T-helper 2 cell treated with Interferon-gamma antibody and Interleukin-4, amounts not matched to agents 5 μg/mL and 100 μg/mL, for 36 hours (primary cell): ENCODE measurements around the gene INPP4B.
A peak's percentile ranks its signal among the peaks of the same experiment; 100 is the strongest.

Source experiments
- DNase-seq: peaks from one replicate; pipeline ENCODE4 v3.0.0; 2021; ENCODE audit warnings: low spot score
- H3K27ac Mint-ChIP-seq: one replicate; pipeline ENCODE4 v1.8.0; 2021; ENCODE audit warnings: mild to moderate bottlenecking, mixed read lengths
- H3K27me3 Mint-ChIP-seq: one replicate; pipeline ENCODE4 v1.8.0; 2021; ENCODE audit warnings: low read depth, mixed read lengths
- H3K36me3 Mint-ChIP-seq: one replicate; pipeline ENCODE4 v1.8.0; 2021; ENCODE audit warnings: low read depth, mixed read lengths
- H3K4me1 Mint-ChIP-seq: one replicate; pipeline ENCODE4 v1.8.0; 2021; ENCODE audit warnings: low read depth, mixed read lengths
- H3K4me3 Mint-ChIP-seq: one replicate; pipeline ENCODE4 v1.8.0; 2022; ENCODE audit warnings: mild to moderate bottlenecking, moderate library complexity, mixed read lengths
- H3K9me3 Mint-ChIP-seq: one replicate; pipeline ENCODE4 v1.8.0; 2021; ENCODE audit warnings: mixed read lengths

INPP4B gene

DNA sequence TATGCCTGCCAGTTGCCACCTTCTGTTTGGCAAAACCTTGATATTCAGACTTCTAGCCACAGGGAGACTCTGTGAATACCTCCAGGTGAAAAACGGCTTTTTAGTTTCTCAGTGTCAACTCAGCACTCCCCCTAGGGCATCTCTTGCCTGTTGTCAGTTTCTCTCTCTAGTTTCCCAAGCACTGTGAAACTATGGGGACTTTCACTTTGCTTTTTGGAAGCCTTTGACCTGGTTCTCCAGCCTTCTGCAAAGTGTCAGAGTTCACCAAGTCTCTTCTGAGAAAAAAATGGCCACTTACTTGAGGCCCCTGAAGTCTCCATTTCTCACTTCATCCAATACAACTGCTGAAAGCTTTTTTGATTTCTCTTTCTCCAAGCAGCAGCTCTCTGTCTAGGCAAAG, 521.5 kb downstream of the INPP4B start:
- peak overlapping the region; percentile 15 for H3K27ac Mint-ChIP-seq
- peaks cover 47% of the 10 kb centered on the region for H3K4me1 Mint-ChIP-seq
- H3K9me3 Mint-ChIP-seq = no peaks in the 10 kb centered on the region
- peaks cover 51% of the 10 kb centered on the region for H3K36me3 Mint-ChIP-seq
- no peak overlapping the region for H3K4me3 Mint-ChIP-seq
- no peaks in the 10 kb centered on the region for H3K27me3 Mint-ChIP-seq
- DNase-seq = no peak

DNA sequence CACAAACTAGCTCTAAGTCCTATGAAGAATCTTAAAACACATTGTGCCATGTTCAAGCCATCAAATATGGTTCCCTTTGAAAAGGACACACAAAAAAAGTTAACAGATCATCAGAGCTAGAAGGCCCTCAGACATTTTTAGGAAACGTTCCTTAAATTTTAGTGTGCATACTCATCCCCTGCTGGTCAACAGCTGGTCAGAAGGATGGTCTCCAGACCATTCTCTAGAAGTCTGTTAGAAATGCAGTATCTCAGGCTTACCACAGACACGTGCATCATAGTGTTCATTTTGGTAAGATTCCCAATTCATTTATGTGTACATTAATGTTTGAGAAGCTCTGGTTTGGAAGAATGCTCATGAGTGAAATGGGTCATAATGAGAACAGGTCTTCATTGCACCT, 523.1 kb downstream of the INPP4B start:
- Mint-ChIP-seq H3K9me3 (no peaks in the 10 kb centered on the region), H3K27ac (no peak overlapping the region), H3K36me3 (peaks cover 53% of the 10 kb centered on the region), H3K27me3 (no peaks in the 10 kb centered on the region), H3K4me1 (peaks cover 46% of the 10 kb centered on the region), H3K4me3 (no peak overlapping the region)
- no peak for DNase-seq

DNA sequence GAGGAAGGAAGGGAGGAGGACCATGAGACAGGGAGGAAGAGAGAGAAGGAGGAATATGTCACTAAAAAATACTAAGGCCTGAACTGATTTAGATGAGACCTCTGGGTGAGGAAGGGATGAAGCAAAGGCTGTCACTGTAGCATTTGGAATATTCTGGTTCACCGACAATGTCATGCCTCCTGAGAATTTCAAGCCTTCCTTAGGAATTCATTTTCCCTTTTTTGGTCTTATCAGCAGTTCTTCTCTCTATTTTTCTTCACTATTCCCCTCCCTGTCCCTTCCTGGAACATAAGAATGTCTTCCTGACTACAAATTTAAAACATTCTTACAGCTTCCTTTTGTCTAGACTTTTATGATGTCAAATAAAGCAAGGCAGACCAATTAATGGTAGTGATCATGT, 527.8 kb downstream of the INPP4B start:
- Mint-ChIP-seq H3K27ac (peak overlapping the region; percentile 4), H3K4me1 (peaks cover 54% of the 10 kb centered on the region), H3K36me3 (peaks cover 60% of the 10 kb centered on the region), H3K9me3 (no peaks in the 10 kb centered on the region), H3K4me3 (no peak overlapping the region), H3K27me3 (no peaks in the 10 kb centered on the region)
- no peak for DNase-seq

DNA sequence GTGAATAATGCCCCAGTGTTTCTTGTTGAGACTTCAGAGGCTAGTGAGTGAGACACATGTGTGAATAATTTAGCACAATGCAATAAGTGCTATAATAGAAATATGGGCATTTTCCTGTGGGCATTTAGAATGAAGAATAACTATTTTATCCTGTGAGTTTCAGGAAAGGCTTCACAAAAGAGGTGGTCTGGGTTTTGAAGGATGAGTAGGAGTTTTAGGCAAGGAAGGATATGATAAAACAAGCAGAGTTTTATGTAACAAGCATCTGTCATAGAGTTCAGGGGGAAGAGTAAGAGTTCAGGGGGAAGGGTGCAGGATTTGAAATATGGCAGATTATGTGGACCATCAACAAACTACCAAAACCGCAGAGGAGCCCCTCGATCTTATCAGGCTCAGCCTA, 529.2 kb downstream of the INPP4B start:
- H3K36me3 Mint-ChIP-seq = peaks cover 64% of the 10 kb centered on the region
- H3K4me3 Mint-ChIP-seq = no peak overlapping the region
- no peaks in the 10 kb centered on the region for H3K9me3 Mint-ChIP-seq
- no peak for DNase-seq
- H3K27me3 Mint-ChIP-seq = no peaks in the 10 kb centered on the region
- H3K27ac Mint-ChIP-seq = no peak overlapping the region
- peaks cover 58% of the 10 kb centered on the region for H3K4me1 Mint-ChIP-seq

DNA sequence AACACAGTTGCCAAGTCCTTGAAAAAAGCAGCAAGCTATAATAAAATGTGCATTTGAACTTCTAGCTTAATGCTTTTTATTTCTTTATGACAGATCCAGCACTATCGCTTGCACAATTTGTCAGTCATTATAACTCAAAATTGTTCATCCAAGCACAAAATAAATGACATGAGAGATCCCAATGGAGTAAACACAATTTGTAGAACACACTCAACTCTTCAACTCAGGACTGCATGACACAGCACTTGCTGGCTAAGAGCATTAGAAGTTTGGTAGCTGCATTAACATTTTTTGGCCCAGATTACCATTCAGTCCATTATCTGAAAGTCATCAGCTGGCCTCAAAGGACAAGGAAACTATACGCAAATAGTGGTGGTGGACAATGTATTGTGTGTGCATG, 530.1 kb downstream of the INPP4B start:
- DNase-seq = no peak
- Mint-ChIP-seq H3K9me3 (no peaks in the 10 kb centered on the region), H3K36me3 (peaks cover 64% of the 10 kb centered on the region), H3K27ac (no peak overlapping the region), H3K4me1 (peaks cover 58% of the 10 kb centered on the region), H3K27me3 (no peaks in the 10 kb centered on the region), H3K4me3 (no peak overlapping the region)

GRCh38 chr4:142314686-142315085, 531.4 kb downstream of the INPP4B start:
- peaks cover 49% of the 10 kb centered on the region for H3K4me1 Mint-ChIP-seq
- peak overlapping the region; percentile 24 for H3K4me3 Mint-ChIP-seq
- H3K27ac Mint-ChIP-seq = no peak overlapping the region
- H3K9me3 Mint-ChIP-seq = no peaks in the 10 kb centered on the region
- no peaks in the 10 kb centered on the region for H3K27me3 Mint-ChIP-seq
- peaks cover 59% of the 10 kb centered on the region for H3K36me3 Mint-ChIP-seq
- DNase-seq = no peak

- H3K9me3 Mint-ChIP-seq = no peaks in the 10 kb centered on the region
- H3K27me3 Mint-ChIP-seq = no peaks in the 10 kb centered on the region
- no peak for DNase-seq
- peaks cover 48% of the 10 kb centered on the region for H3K4me1 Mint-ChIP-seq
- H3K36me3 Mint-ChIP-seq = peaks cover 58% of the 10 kb centered on the region
- H3K4me3 Mint-ChIP-seq = peak overlapping the region; percentile 24
- peak overlapping the region; percentile 49 for H3K27ac Mint-ChIP-seq
Observed at GRCh38 chr4:142314247-142314646, 531.9 kb downstream of the INPP4B start.

GRCh38 chr4:142312391-142312790, 533.7 kb downstream of the INPP4B start:
- no peak overlapping the region for H3K27ac Mint-ChIP-seq
- no peak overlapping the region for H3K4me3 Mint-ChIP-seq
- no peaks in the 10 kb centered on the region for H3K9me3 Mint-ChIP-seq
- no peak for DNase-seq
- H3K36me3 Mint-ChIP-seq = peaks cover 54% of the 10 kb centered on the region
- no peaks in the 10 kb centered on the region for H3K27me3 Mint-ChIP-seq
- peaks cover 37% of the 10 kb centered on the region for H3K4me1 Mint-ChIP-seq

- Mint-ChIP-seq H3K27me3 (no peaks in the 10 kb centered on the region), H3K27ac (no peak overlapping the region), H3K36me3 (peaks cover 52% of the 10 kb centered on the region), H3K4me1 (peaks cover 35% of the 10 kb centered on the region), H3K9me3 (no peaks in the 10 kb centered on the region), H3K4me3 (no peak overlapping the region)
- DNase-seq = no peak
Observed at GRCh38 chr4:142311916-142312315, 534.2 kb downstream of the INPP4B start.

- Mint-ChIP-seq H3K27me3 (no peaks in the 10 kb centered on the region), H3K4me3 (no peak overlapping the region), H3K4me1 (peaks cover 25% of the 10 kb centered on the region), H3K9me3 (no peaks in the 10 kb centered on the region), H3K36me3 (peaks cover 61% of the 10 kb centered on the region), H3K27ac (peak overlapping the region; percentile 53)
- no peak for DNase-seq
Observed at GRCh38 chr4:142309772-142310171, 536.3 kb downstream of the INPP4B start.

DNA sequence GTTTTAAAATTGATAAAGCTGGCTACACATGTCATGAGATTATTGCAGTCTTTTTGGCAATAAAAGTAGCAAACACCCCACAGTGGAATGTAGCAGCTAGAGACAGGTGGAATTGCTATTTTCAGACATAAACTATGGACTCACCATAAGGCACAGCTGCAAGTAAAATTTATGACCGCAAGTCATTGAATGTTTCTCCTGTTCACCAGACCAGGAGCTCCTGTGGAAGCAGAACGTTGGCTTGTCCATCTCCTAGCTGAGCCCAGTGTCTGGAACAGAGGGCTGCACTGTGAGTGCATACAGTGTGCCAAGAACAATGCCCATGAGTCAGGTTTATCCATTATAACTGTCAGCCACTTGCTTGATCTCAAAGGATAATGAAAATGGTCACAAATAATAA, 538.2 kb downstream of the INPP4B start:
- peaks cover 16% of the 10 kb centered on the region for H3K4me1 Mint-ChIP-seq
- H3K27me3 Mint-ChIP-seq = no peaks in the 10 kb centered on the region
- H3K36me3 Mint-ChIP-seq = peaks cover 57% of the 10 kb centered on the region
- no peak for DNase-seq
- H3K27ac Mint-ChIP-seq = no peak overlapping the region
- H3K4me3 Mint-ChIP-seq = no peak overlapping the region
- no peaks in the 10 kb centered on the region for H3K9me3 Mint-ChIP-seq

DNA sequence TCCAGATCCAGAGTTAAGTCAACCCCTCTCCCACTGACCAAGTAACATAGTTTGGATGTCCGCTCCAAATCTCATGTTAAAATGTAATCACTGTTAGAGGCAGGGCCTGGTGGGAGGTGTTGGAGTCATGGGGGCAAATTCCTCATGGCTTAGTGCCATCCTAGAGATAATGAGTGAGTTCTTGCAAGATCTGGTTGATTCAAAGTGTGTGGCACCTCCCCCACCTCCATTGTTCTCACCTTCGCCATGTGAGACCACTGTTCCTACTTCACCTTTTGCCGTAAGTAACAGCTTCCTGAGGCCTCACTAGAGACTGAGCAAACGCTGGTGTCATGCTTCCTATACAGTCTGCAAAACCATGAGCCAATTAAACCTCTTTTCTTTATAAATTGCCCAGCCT, 548.8 kb downstream of the INPP4B start:
- Mint-ChIP-seq H3K27me3 (no peaks in the 10 kb centered on the region), H3K4me3 (no peak overlapping the region), H3K4me1 (peaks cover 29% of the 10 kb centered on the region), H3K36me3 (peaks cover 72% of the 10 kb centered on the region), H3K9me3 (no peaks in the 10 kb centered on the region), H3K27ac (no peak overlapping the region)
- no peak for DNase-seq

DNA sequence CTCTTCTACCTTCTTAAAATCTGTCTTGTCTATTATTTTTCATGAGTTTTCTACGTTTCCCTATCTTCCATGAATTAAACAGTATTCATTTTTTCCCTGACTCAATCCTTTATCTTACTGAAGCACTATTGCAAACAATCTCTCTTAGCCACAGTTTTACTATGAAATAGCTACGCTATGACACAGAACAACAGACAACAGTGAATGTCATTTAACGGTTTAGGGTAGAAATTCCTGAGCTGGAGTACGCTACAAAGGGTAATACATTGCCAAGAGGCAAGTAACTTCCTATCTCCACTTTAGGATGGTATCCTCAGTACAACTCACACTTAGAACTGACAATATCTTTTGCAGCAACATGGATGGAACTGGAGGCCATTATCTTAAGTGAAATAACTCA, 552.6 kb downstream of the INPP4B start:
- Mint-ChIP-seq H3K27ac (no peak overlapping the region), H3K9me3 (peaks cover 12% of the 10 kb centered on the region), H3K4me3 (no peak overlapping the region), H3K4me1 (peaks cover 32% of the 10 kb centered on the region), H3K36me3 (peaks cover 70% of the 10 kb centered on the region), H3K27me3 (no peaks in the 10 kb centered on the region)
- no peak for DNase-seq

DNA sequence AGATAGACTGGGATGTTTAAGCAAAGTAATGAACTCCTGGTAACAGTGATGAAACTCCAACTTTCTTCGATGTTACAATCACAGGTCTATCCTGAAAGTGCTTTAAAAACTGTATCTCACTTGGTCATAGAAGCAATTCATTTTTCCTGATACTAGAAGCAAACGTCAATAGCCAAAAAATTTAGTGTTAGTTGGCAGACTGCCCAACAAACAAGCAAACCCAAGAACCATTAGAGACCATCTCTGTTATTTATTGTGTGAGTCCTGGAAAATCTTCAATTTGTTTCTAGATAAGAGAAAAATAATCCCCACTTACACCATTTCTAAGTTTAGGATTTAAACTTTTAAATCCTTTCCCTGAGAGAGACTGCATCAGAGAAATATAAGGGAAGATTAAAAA, 553.9 kb downstream of the INPP4B start:
- Mint-ChIP-seq H3K9me3 (peaks cover 12% of the 10 kb centered on the region), H3K27me3 (no peaks in the 10 kb centered on the region), H3K4me1 (peaks cover 30% of the 10 kb centered on the region), H3K4me3 (no peak overlapping the region), H3K36me3 (peaks cover 61% of the 10 kb centered on the region), H3K27ac (no peak overlapping the region)
- DNase-seq = no peak

GRCh38 chr4:142291299-142292050, 554.6 kb downstream of the INPP4B start:
- Mint-ChIP-seq H3K9me3 (peaks cover 12% of the 10 kb centered on the region), H3K4me3 (no peak overlapping the region), H3K27me3 (no peaks in the 10 kb centered on the region), H3K4me1 (peaks cover 33% of the 10 kb centered on the region), H3K27ac (no peak overlapping the region), H3K36me3 (peaks cover 62% of the 10 kb centered on the region)
- no peak for DNase-seq
